SK-N-SH treated with all-trans-retinoic acid at 6 μM for 48 hours (cell line): ENCODE results near the gene VAPA.

Experiments
- ATAC-seq: fragments of 200-7000 bp; cut with Tn5 transposase; 3 replicates; pipeline ENCODE4 v1.9.1; 2020; ENCODE audit warnings: mild to moderate bottlenecking, moderate library complexity
- ARNTL ChIP-seq: fragments of 450-650 bp; formaldehyde crosslinking; IDR thresholded peaks from 2 replicates; pipeline ENCODE4 v1.5.0; 2020; ENCODE audit warnings: low read depth, mild to moderate bottlenecking, moderate library complexity, borderline replicate concordance
- BACH2 ChIP-seq: fragments of 250-450 bp; sonication (Bioruptor Pico); IDR thresholded peaks from 2 replicates; pipeline ENCODE4 v1.9.0; 2021; ENCODE audit warnings: mild to moderate bottlenecking, borderline replicate concordance
- CREB5 ChIP-seq: fragments of 250-450 bp; sonication (Bioruptor Pico); IDR thresholded peaks from 2 replicates; pipeline ENCODE4 v1.5.1; 2020; ENCODE audit warnings: low read depth, mild to moderate bottlenecking, moderate library complexity
- CSDC2 ChIP-seq: fragments of 250-450 bp; sonication (Bioruptor Pico); IDR thresholded peaks from 2 replicates; pipeline ENCODE4 v1.5.0; 2020; ENCODE audit warnings: mild to moderate bottlenecking, moderate library complexity
- CSRNP3 ChIP-seq: fragments of 250-450 bp; sonication (Bioruptor Pico); IDR thresholded peaks from 2 replicates; pipeline ENCODE4 v1.5.1; 2021; ENCODE audit warnings: mild to moderate bottlenecking, moderate library complexity
- ESRRG ChIP-seq: fragments of 250-450 bp; sonication (Bioruptor Pico); IDR thresholded peaks from 2 replicates; pipeline ENCODE4 v1.6.1; 2021; ENCODE audit warnings: mild to moderate bottlenecking
- GLIS3 ChIP-seq: fragments of 250-450 bp; sonication (Bioruptor Pico); IDR thresholded peaks from 2 replicates; pipeline ENCODE4 v1.5.0; 2020; ENCODE audit warnings: mild to moderate bottlenecking, moderate library complexity
- ISL1 ChIP-seq: fragments of 250-450 bp; sonication (Bioruptor Pico); IDR thresholded peaks from 2 replicates; pipeline ENCODE4 v2.1.2; 2022; ENCODE audit warnings: mild to moderate bottlenecking, moderate library complexity
- OSR1 ChIP-seq: fragments of 250-450 bp; sonication (Bioruptor Pico); IDR thresholded peaks from 2 replicates; pipeline ENCODE4 v1.8.0; 2022; ENCODE audit warnings: moderate library complexity, mild to moderate bottlenecking, inconsistent platforms
- PATZ1 ChIP-seq: fragments of 250-450 bp; sonication (Bioruptor Pico); IDR thresholded peaks from 2 replicates; pipeline ENCODE4 v1.8.0; 2020; ENCODE audit warnings: mild to moderate bottlenecking, moderate library complexity, borderline replicate concordance
- POU6F1 ChIP-seq: fragments of 250-450 bp; sonication (Bioruptor Pico); IDR thresholded peaks from 2 replicates; pipeline ENCODE4 v1.8.0; 2021; ENCODE audit warnings: low read depth, mild to moderate bottlenecking, moderate library complexity, borderline replicate concordance
- PPARA ChIP-seq: fragments of 250-450 bp; sonication (Bioruptor Pico); IDR thresholded peaks from 2 replicates; pipeline ENCODE4 v1.5.0; 2020; ENCODE audit warnings: mild to moderate bottlenecking, borderline replicate concordance
- RARB ChIP-seq: fragments of 250-450 bp; sonication (Bioruptor Pico); IDR thresholded peaks from 2 replicates; pipeline ENCODE4 v1.8.0; 2021; ENCODE audit warnings: mild to moderate bottlenecking, moderate library complexity
- SNAI2 ChIP-seq: fragments of 250-450 bp; sonication (Bioruptor Pico); IDR thresholded peaks from 2 replicates; pipeline ENCODE4 v1.5.0; 2020; ENCODE audit warnings: mild to moderate bottlenecking, moderate library complexity
- TOX ChIP-seq: fragments of 250-450 bp; sonication (Bioruptor Pico); IDR thresholded peaks from 2 replicates; pipeline ENCODE4 v1.8.0; 2021; ENCODE audit warnings: mild to moderate bottlenecking, moderate library complexity, borderline replicate concordance
- ZC3H10 ChIP-seq: fragments of 250-450 bp; sonication (Bioruptor Pico); IDR thresholded peaks from 2 replicates; pipeline ENCODE4 v1.5.1; 2021; ENCODE audit warnings: mild to moderate bottlenecking, moderate library complexity
- ZFP3 ChIP-seq: fragments of 250-450 bp; sonication (Bioruptor Pico); IDR thresholded peaks from 2 replicates; pipeline ENCODE4 v1.5.0; 2020; ENCODE audit warnings: mild to moderate bottlenecking, moderate library complexity
- ZFP30 ChIP-seq: fragments of 450-650 bp; formaldehyde crosslinking; IDR thresholded peaks from 2 replicates; pipeline ENCODE4 v1.5.0; 2022; ENCODE audit warnings: mild to moderate bottlenecking, moderate library complexity
- ZNF565 ChIP-seq: fragments of 450-650 bp; formaldehyde crosslinking; conservative IDR thresholded peaks from 2 replicates; pipeline ENCODE4 v1.5.0; 2020; ENCODE audit warnings: low read depth, mild to moderate bottlenecking, moderate library complexity
- ZNF8 ChIP-seq: fragments of 450-650 bp; formaldehyde crosslinking; IDR thresholded peaks from 2 replicates; pipeline ENCODE4 v1.5.0; 2020; ENCODE audit warnings: mild to moderate bottlenecking, moderate library complexity

Gene VAPA

GRCh38 chr18:9865764-9866490 is 47.9 kb upstream of the VAPA start (continued):
- no peak for TF ChIP-seq POU6F1 (CRISPR knock-in tag)
- TF ChIP-seq ZFP30: no peak
- TF ChIP-seq ARNTL (CRISPR knock-in tag): no peak

- TF ChIP-seq BACH2 (CRISPR knock-in tag) (no peak), CSDC2 (CRISPR knock-in tag) (no peak), ZFP3 (no peak), ESRRG (no peak), ZNF565 (CRISPR knock-in tag) (no peak), ZNF8 (no peak), SNAI2 (CRISPR knock-in tag) (no peak), OSR1 (no peak), CREB5 (CRISPR knock-in tag) (no peak), RARB (CRISPR knock-in tag) (no peak), ZC3H10 (CRISPR knock-in tag) (no peak), GLIS3 (CRISPR knock-in tag) (no peak), PATZ1 (CRISPR knock-in tag) (no peak), PPARA (no peak), CSRNP3 (no peak), ARNTL (CRISPR knock-in tag) (no peak), TOX (CRISPR knock-in tag) (no peak), ISL1 (no peak)
- ATAC-seq: no peak
Observed at GRCh38 chr18:9866627-9867026, 47.2 kb upstream of the VAPA start.

- ATAC-seq: no peak
- TF ChIP-seq GLIS3 (CRISPR knock-in tag) (no peak), PATZ1 (CRISPR knock-in tag) (no peak), ZNF8 (no peak), ZNF565 (CRISPR knock-in tag) (no peak)
Observed at GRCh38 chr18:9867071-9867594, 46.7 kb upstream of the VAPA start.
